Ramos (cell line): ENCODE measurements around the gene PPM1M.
"Not testable (repeated sequence)": the region's sequence is repeated elsewhere in the genome, so short reads cannot be mapped to it uniquely, and the experiment has no call there.

Experiments
- in situ Hi-C: fragments of 300-500 bp; cut with MboI; formaldehyde crosslinking; loops from one replicate; pipeline ENCODE4 v1.14.3; 2022; ENCODE audit warnings: low sequenced_read_pairs; ENCODE audit not compliant: unreplicated experiment

PPM1M gene

GRCh38 chr3:52268036-52268435 lies 22.5 kb downstream of the PPM1M start:
- in situ Hi-C loops = no loop called here

GRCh38 chr3:52269776-52270175 lies 24.2 kb downstream of the PPM1M start:
- in situ Hi-C loops = no loop called here

GRCh38 chr3:52270252-52270754 lies 24.7 kb downstream of the PPM1M start:
- in situ Hi-C loops = no loop called here

GRCh38 chr3:52272172-52272571 lies 26.6 kb downstream of the PPM1M start:
- in situ Hi-C loops = not testable (repeated sequence)

GRCh38 chr3:52272831-52273230 lies 27.3 kb downstream of the PPM1M start:
- in situ Hi-C loops = no loop called here

- in situ Hi-C loops = not testable (repeated sequence)
Measured at GRCh38 chr3:52274781-52275180, 29.2 kb downstream of the PPM1M start.

- in situ Hi-C loops = no loop called here
Measured at GRCh38 chr3:52277071-52277964, 31.8 kb downstream of the PPM1M start.

- in situ Hi-C loops = no loop called here
Measured at GRCh38 chr3:52277972-52278509, 32.5 kb downstream of the PPM1M start.

- in situ Hi-C loops = no loop called here
Measured at GRCh38 chr3:52278510-52279069, 33.0 kb downstream of the PPM1M start, which contains the start of gene WDR82. WDR82 (minus strand) TSS chr3:52278649; CDS start chr3:52278361, 288 bp downstream.

GRCh38 chr3:52279596-52279995 lies 34.0 kb downstream of the PPM1M start:
- in situ Hi-C loops = no loop called here

- in situ Hi-C loops = no loop called here
Measured at GRCh38 chr3:52280050-52280461, 34.5 kb downstream of the PPM1M start.

GRCh38 chr3:52281981-52282801 lies 36.6 kb downstream of the PPM1M start:
- in situ Hi-C loops = no loop called here

- in situ Hi-C loops = no loop called here
Measured at GRCh38 chr3:52283306-52283705, 37.7 kb downstream of the PPM1M start.

- in situ Hi-C loops = not testable (repeated sequence)
Measured at GRCh38 chr3:52284051-52284450, 38.5 kb downstream of the PPM1M start.

- in situ Hi-C loops = no loop called here
Measured at GRCh38 chr3:52286777-52287110, 41.2 kb downstream of the PPM1M start.

- in situ Hi-C loops = no loop called here
Measured at GRCh38 chr3:52288674-52289073, 43.1 kb downstream of the PPM1M start.

- in situ Hi-C loops = no loop called here
Measured at GRCh38 chr3:52289338-52289746, 43.8 kb downstream of the PPM1M start.

- in situ Hi-C loops = no loop called here
Measured at GRCh38 chr3:52289747-52290595, 44.4 kb downstream of the PPM1M start.
